GM21447 (cell line): ENCODE results near the gene TSPEAR.
"Not testable (repeated sequence)": the region's sequence is repeated elsewhere in the genome, so short reads cannot be mapped to it uniquely, and the experiment has no call there.

Experiments used
- ATAC-seq: cut with Tn5 transposase; IDR thresholded peaks from one replicate; pipeline ENCODE4 v1.9.1; 2021; ENCODE audit not compliant: unreplicated experiment

Gene TSPEAR

GRCh38 chr21:44612669-44613229 is 98.6 kb downstream of the TSPEAR start:
- ATAC-seq = no peak

GRCh38 chr21:44612029-44612486 is 99.3 kb downstream of the TSPEAR start, which contains the start of gene KRTAP10-8:
TSS of gene KRTAP10-8 (plus strand) at chr21:44612079. CDS start at chr21:44612101, 22 bp downstream.
- ATAC-seq = no peak

- no peak for ATAC-seq
Observed at GRCh38 chr21:44611551-44611950, 99.8 kb downstream of the TSPEAR start.

- not testable (repeated sequence) for ATAC-seq
Observed at GRCh38 chr21:44610157-44610843, 101.1 kb downstream of the TSPEAR start.

- ATAC-seq = no peak
Observed at GRCh38 chr21:44609193-44609592, 102.2 kb downstream of the TSPEAR start.

GRCh38 chr21:44606495-44606894 is 104.9 kb downstream of the TSPEAR start:
- ATAC-seq = no peak

GRCh38 chr21:44603911-44604310 is 107.5 kb downstream of the TSPEAR start:
- no peak for ATAC-seq

- ATAC-seq = no peak
Observed at GRCh38 chr21:44603109-44603875, 108.1 kb downstream of the TSPEAR start.

- ATAC-seq = no peak
Observed at GRCh38 chr21:44602463-44602850, 108.9 kb downstream of the TSPEAR start.

GRCh38 chr21:44601596-44602462 is 109.5 kb downstream of the TSPEAR start:
- ATAC-seq = no peak

GRCh38 chr21:44601091-44601490 is 110.3 kb downstream of the TSPEAR start:
- not testable (repeated sequence) for ATAC-seq

- not testable (repeated sequence) for ATAC-seq
Observed at GRCh38 chr21:44600118-44600978, 111.0 kb downstream of the TSPEAR start, which contains the start of gene KRTAP10-7. TSS of gene KRTAP10-7 (plus strand) at chr21:44600597. CDS start at chr21:44600622, 25 bp downstream.

- ATAC-seq = no peak
Observed at GRCh38 chr21:44599264-44600029, 111.9 kb downstream of the TSPEAR start.

- ATAC-seq = no peak
Observed at GRCh38 chr21:44598061-44598460, 113.3 kb downstream of the TSPEAR start.

- ATAC-seq = no peak
Observed at GRCh38 chr21:44596068-44596725, 115.2 kb downstream of the TSPEAR start.

- no peak for ATAC-seq
Observed at GRCh38 chr21:44595524-44595923, 115.8 kb downstream of the TSPEAR start.

- no peak for ATAC-seq
Observed at GRCh38 chr21:44594406-44594916, 116.9 kb downstream of the TSPEAR start.
